HepG2 (cell line): Measurements from ENCODE around the gene TBL3. TPM values are rescaled to one million over a fixed set of nuclear protein-coding genes. Genes with fewer than 3 reads are reported as not detected.

ENCODE experiments used
- ATAC-seq: fragments of 200-7000 bp; cut with Tn5 transposase; 3 replicates; pipeline ENCODE4 v1.9.1; 2020; ENCODE audit warnings: mild to moderate bottlenecking, moderate library complexity
- BruUV-seq: library from RNA; stranded (reverse); fragments of 400-500 nt; replicated peaks from 2 replicates; lab custom pipeline; 2021; lab: Mats Ljungman, UMichigan
- CTCF ChIA-PET: fragments of 300-600 bp; formaldehyde crosslinking; extraction: SDS; loops from one replicate; lab custom pipeline; 2021; ENCODE audit warnings: low total read pairs, inconsistent platforms, low intra/inter-chr PET ratio; lab: Yijun Ruan, JAX
- POLR2A ChIA-PET: fragments of 350-600 bp; sonication (Branson Sonifier 250); formaldehyde crosslinking; loops from one replicate; lab custom pipeline; 2020; ENCODE audit warnings: antibody characterized with exemption, inconsistent platforms; lab: Yijun Ruan, JAX
- DNase-seq: peaks from one replicate; pipeline ENCODE4 v3.0.0-alpha.2; 2015; ENCODE audit warnings: low spot score
- FAIRE-seq: peaks from 3 replicates; lab custom pipeline; 2011; peaks lifted over from hg19 to GRCh38; lab: Jason Lieb, UNC
- H2AFZ ChIP-seq: one replicate; pipeline ENCODE4 v1.6.1; 2011; ENCODE audit warnings: low read length, inconsistent platforms
- H3K27ac ChIP-seq: fragments of 300-600 bp; 3 replicates; pipeline ENCODE4 v1.8.0; 2011; ENCODE audit warnings: mixed run types, mild to moderate bottlenecking, mixed read lengths, low read length, inconsistent platforms; ENCODE audit not compliant: insufficient read depth; ENCODE audit errors: extremely low read length
- H3K27me3 ChIP-seq, 2 experiments: fragments of 200-600 bp in 1 of 2; 2 replicates in 1 of 2; 3 replicates in 1 of 2; pipeline versions ENCODE4 v1.6.0 to v1.8.0; 2011; ENCODE audit warnings: low read length in 2 of 2, mild to moderate bottlenecking in 2 of 2, moderate library complexity in 2 of 2, inconsistent platforms in 1 of 2; ENCODE audit not compliant: insufficient read depth in 2 of 2, control insufficient read depth in 1 of 2
- H3K36me3 ChIP-seq, 2 experiments: fragments of 200-600 bp in 1 of 2; replicated peaks in 1 of 2; 2 replicates in 1 of 2; 3 replicates in 1 of 2; pipeline versions ENCODE4 v1.5.1 to v1.8.0; 2011; ENCODE audit warnings: low read length in 2 of 2, inconsistent platforms in 1 of 2; ENCODE audit not compliant: insufficient read depth in 2 of 2, control insufficient read depth in 1 of 2
- H3K4me1 ChIP-seq: 2 replicates; pipeline ENCODE4 v1.5.1; 2012; ENCODE audit warnings: low read length, inconsistent platforms; ENCODE audit not compliant: insufficient read depth
- H3K4me2 ChIP-seq: 2 replicates; pipeline ENCODE4 v1.6.0; 2011; ENCODE audit warnings: low read depth, low read length, inconsistent platforms
- H3K4me3 ChIP-seq, 3 experiments: fragments of 200-600 bp in 1 of 3; sonication (generic), shearing (Covaris generic) in 1 of 3; replicated peaks in 1 of 3; 2 replicates each; pipeline ENCODE4 v1.5.1; 2011 to 2016; ENCODE audit warnings: low read length in 3 of 3, inconsistent platforms in 2 of 3, low read depth in 2 of 3, mild to moderate bottlenecking in 2 of 3, control low read depth in 1 of 3, mixed read lengths in 1 of 3; ENCODE audit not compliant: insufficient read depth in 1 of 3
- H3K79me2 ChIP-seq: one replicate; pipeline ENCODE4 v1.6.1; 2011; ENCODE audit warnings: low read length, inconsistent platforms; ENCODE audit not compliant: insufficient read depth
- H3K9ac ChIP-seq: 2 replicates; pipeline ENCODE4 v1.6.0; 2011; ENCODE audit warnings: mild to moderate bottlenecking, low read depth, low read length, inconsistent platforms; ENCODE audit not compliant: insufficient read depth
- H3K9me3 ChIP-seq: 2 replicates; pipeline ENCODE4 v1.5.1; 2012; ENCODE audit warnings: mild to moderate bottlenecking, low read length
- H4K20me1 ChIP-seq: 2 replicates; pipeline ENCODE4 v1.6.0; 2011; ENCODE audit warnings: inconsistent platforms, mild to moderate bottlenecking, low read length, moderate library complexity; ENCODE audit not compliant: insufficient read depth
- CTCF ChIP-seq: sonication (generic); formaldehyde crosslinking; IDR thresholded peaks from 2 replicates; pipeline ENCODE4 v1.5.0; 2020; ENCODE audit warnings: mild to moderate bottlenecking, missing genetic modification reagents, moderate library complexity
- DZIP1 ChIP-seq: sonication (generic); formaldehyde crosslinking; IDR thresholded peaks from 2 replicates; pipeline ENCODE4 v1.5.0; 2020; ENCODE audit warnings: mild to moderate bottlenecking, missing genetic modification reagents
- EEA1 ChIP-seq: sonication (generic); formaldehyde crosslinking; IDR thresholded peaks from 2 replicates; pipeline ENCODE4 v1.5.1; 2020; ENCODE audit warnings: mild to moderate bottlenecking, missing genetic modification reagents, borderline replicate concordance
- IRF2 ChIP-seq: IDR thresholded peaks from 2 replicates; pipeline ENCODE4 v1.6.1; 2018; ENCODE audit warnings: missing genetic modification reagents, missing compliant biosample characterization
- KDM3A ChIP-seq: IDR thresholded peaks from 2 replicates; pipeline ENCODE4 v1.6.1; 2018; ENCODE audit warnings: low read depth, missing compliant biosample characterization
- NRL ChIP-seq: sonication (generic); formaldehyde crosslinking; IDR thresholded peaks from 2 replicates; pipeline ENCODE4 v1.5.0; 2020; ENCODE audit warnings: missing genetic modification reagents, mild to moderate bottlenecking, moderate library complexity, borderline replicate concordance
- POGZ ChIP-seq: sonication (generic); formaldehyde crosslinking; IDR thresholded peaks from 2 replicates; pipeline ENCODE4 v1.4.0; 2020; ENCODE audit warnings: mild to moderate bottlenecking, missing genetic modification reagents
- ZNF329 ChIP-seq: sonication (generic); formaldehyde crosslinking; IDR thresholded peaks from 2 replicates; pipeline ENCODE4 v1.9.0; 2021; ENCODE audit warnings: low read depth, mild to moderate bottlenecking, missing genetic modification reagents
- ZNF724P ChIP-seq: sonication (generic); formaldehyde crosslinking; IDR thresholded peaks from 2 replicates; pipeline ENCODE4 v1.8.0; 2022; ENCODE audit warnings: missing genetic modification reagents, borderline replicate concordance
- ZNF781 ChIP-seq: sonication (generic); formaldehyde crosslinking; IDR thresholded peaks from 2 replicates; pipeline ENCODE4 v1.5.1; 2020; ENCODE audit warnings: borderline replicate concordance, mild to moderate bottlenecking, missing genetic modification reagents; ENCODE audit errors: not compliant biosample characterization
- WGBS: methylation state at CpG from one replicate; pipeline ENCODE4 v1.1.6; 2017; ENCODE audit warnings: low lambda C conversion rate; 5-methylcytosine and 5-hydroxymethylcytosine counted together
- in situ Hi-C: cut with HindIII; loops from 2 replicates; pipeline ENCODE4 v1.10.0; 2017; ENCODE audit warnings: low pct_unique_long_range_greater_than_20kb; ENCODE audit not compliant: extremely low pct_ligation_motif_present
- intact Hi-C: fragments of 100-400 bp; cut with micrococcal nuclease; formaldehyde crosslinking; loops from one replicate; pipeline ENCODE4 v1.10.0; 2022; ENCODE audit not compliant: unreplicated experiment
- polyA plus RNA-seq, 8 experiments: library from polyadenylated mRNA; depleted of rRNA in 3 of 8; stranded (reverse) in 7 of 8; unstranded in 1 of 8; fragments of >200 nt; fragmentation: Illumina TruSeq in 4 of 8; extraction: Trizol in 4 of 8; gene quantifications; 2 replicates each; pipeline versions ENCODE4 v1.2.1 to v1.2.3, GENCODE V29; 2011 to 2016; ENCODE audit warnings: low read depth in 4 of 8, missing spikeins in 1 of 8, mixed read lengths in 1 of 8; ENCODE audit not compliant: insufficient read depth in 1 of 8
- total RNA-seq, 5 experiments: library from RNA; depleted of rRNA; stranded (reverse); fragments of >200 nt; fragmentation: Illumina TruSeq; extraction: Trizol; gene quantifications; 2 replicates each; pipeline ENCODE4 v1.2.3, GENCODE V29; 2016; ENCODE audit warnings: low read depth in 1 of 5

Gene TBL3
- total and polyA plus RNA-seq, 2 of the 13 experiments (the other 11 are each of a cell fraction or from before 2014, with no cell fraction given), result 16.8 to 38.0 TPM

GRCh38 chr16:2002406-2003230 lies 30.8 kb downstream of the TBL3 start:
- WGBS, result 94% methylated on average over 30 of the region's 47 CpGs
- intact Hi-C loops, result no loop called here
- CTCF ChIA-PET, result interaction anchor here (1.8 kb wide), 1 partner anchor 139 kb away, joined by 6 read pairs; no protein-coding TSS in a partner anchor
- Histone ChIP-seq H3K27ac (no peak overlapping the region), H3K9ac (no peak overlapping the region), H2AFZ (no peak overlapping the region), H3K4me2 (no peak overlapping the region), H3K4me1 (peaks cover 33% of the 10 kb centered on the region), H3K27me3 (no peaks in the 10 kb centered on the region)
- in situ Hi-C loops, result no loop called here
- ATAC-seq, result no peak
- no peak for DNase-seq
- TF ChIP-seq EEA1 (CRISPR knock-in tag), result no peak
- TF ChIP-seq CTCF (CRISPR knock-in tag), result no peak
- TF ChIP-seq, all 625 proteins: peak for 0
- Histone ChIP-seq H3K9me3 (no peaks in the 10 kb centered on the region), H3K79me2 (peaks cover 27% of the 10 kb centered on the region), H3K4me3 (no peak overlapping the region), H4K20me1 (peaks cover 8% of the 10 kb centered on the region; the same call in 1 of the 2 replicates), H3K36me3 (peaks cover 29 to 45% of the 10 kb centered on the region in 2 experiments)
- no peak for FAIRE-seq
- POLR2A ChIA-PET, result interaction anchor here (0.9 to 2.8 kb wide), 6 partner anchors 9 to 152 kb away, joined by 3 to 27 read pairs (median 9); partner anchors contain the start of genes RPS2 and TRAF7
- BruUV-seq, result no TSS peak

GRCh38 chr16:2003231-2003826 lies 31.5 kb downstream of the TBL3 start:
- Histone ChIP-seq H4K20me1 (peaks cover 15% of the 10 kb centered on the region; the same call in 1 of the 2 replicates), H3K27me3 (no peaks in the 10 kb centered on the region), H3K4me3 (no peak overlapping the region), H3K27ac (no peak overlapping the region), H3K9ac (no peak overlapping the region), H3K4me2 (no peak overlapping the region), H2AFZ (no peak overlapping the region), H3K79me2 (peaks cover 35% of the 10 kb centered on the region), H3K4me1 (peaks cover 40% of the 10 kb centered on the region), H3K9me3 (no peaks in the 10 kb centered on the region), H3K36me3 (peaks cover 24 to 45% of the 10 kb centered on the region in 2 experiments)
- no TSS peak for BruUV-seq
- DNase-seq (no peak), FAIRE-seq (no peak), ATAC-seq (no peak)
- in situ Hi-C loops, result no loop called here
- ChIA-PET CTCF (interaction anchor here (1.1 to 1.8 kb wide), 4 partner anchors 14 to 140 kb away, joined by 3 to 10 read pairs (median 6); partner anchors contain the start of gene SYNGR3), POLR2A (interaction anchor here (0.8 to 2.8 kb wide), 13 partner anchors 9 to 152 kb away, joined by 3 to 27 read pairs (median 5); partner anchors contain the start of genes GFER, NOXO1, NPW and NTHL1)
- intact Hi-C loops, result no loop called here
- WGBS, result 100% methylated on average over 1 of the region's 8 CpGs
- TF ChIP-seq ZNF781 (peak; percentile 31), ZNF724P (CRISPR knock-in tag) (peak; percentile 44; the same call in 1 of the 2 replicates), ZNF329 (CRISPR knock-in tag) (0 out of 2 replicates have a peak, but pooled peaks have one; percentile 21), DZIP1 (CRISPR knock-in tag) (0 out of 2 replicates have a peak, but pooled peaks have one; percentile 61), KDM3A (CRISPR knock-in tag) (no peak), IRF2 (CRISPR knock-in tag) (no peak), POGZ (CRISPR knock-in tag) (no peak), NRL (CRISPR knock-in tag) (0 out of 2 replicates have a peak, but pooled peaks have one; percentile 6)
